Measurements from ENCODE around the gene CTNND2. TPM values are rescaled to one million over a fixed set of nuclear protein-coding genes. Genes with fewer than 3 reads are reported as not detected.

Gene CTNND2
- total RNA-seq, 1 donor from 2014 or later: not detected

GRCh38 chr5:11268891-11269290, 635.4 kb downstream of the CTNND2 start:
- Mint-ChIP-seq H3K9me3 (no peaks in the 10 kb centered on the region), H3K4me1 (ENCODE audit: low read depth) (no peaks in the 10 kb centered on the region), H3K27ac (no peak overlapping the region), H3K27me3 (ENCODE audit: low read depth) (no peaks in the 10 kb centered on the region), H3K36me3 (ENCODE audit: low read depth) (no peaks in the 10 kb centered on the region), H3K4me3 (ENCODE audit: low read depth) (no peak overlapping the region)
- intact Hi-C loops (cut with micrococcal nuclease): no loop called here
- DNase-seq (ENCODE audit: low spot score): no peak

- Mint-ChIP-seq H3K36me3 (ENCODE audit: low read depth) (no peaks in the 10 kb centered on the region), H3K4me1 (ENCODE audit: low read depth) (no peaks in the 10 kb centered on the region), H3K27ac (no peak overlapping the region), H3K9me3 (no peaks in the 10 kb centered on the region), H3K27me3 (ENCODE audit: low read depth) (no peaks in the 10 kb centered on the region), H3K4me3 (ENCODE audit: low read depth) (no peak overlapping the region)
- no peak for DNase-seq (ENCODE audit: low spot score)
- intact Hi-C loops (cut with micrococcal nuclease): no loop called here
Observed at GRCh38 chr5:11266331-11266730, 637.9 kb downstream of the CTNND2 start.

GRCh38 chr5:11261241-11261640, 643.0 kb downstream of the CTNND2 start:
- Mint-ChIP-seq H3K27me3 (ENCODE audit: low read depth) (no peaks in the 10 kb centered on the region), H3K4me3 (ENCODE audit: low read depth) (no peak overlapping the region), H3K4me1 (ENCODE audit: low read depth) (no peaks in the 10 kb centered on the region), H3K9me3 (no peaks in the 10 kb centered on the region), H3K36me3 (ENCODE audit: low read depth) (no peaks in the 10 kb centered on the region), H3K27ac (no peak overlapping the region)
- no peak for DNase-seq (ENCODE audit: low spot score)
- intact Hi-C loops (cut with micrococcal nuclease): no loop called here

GRCh38 chr5:11258001-11258400, 646.2 kb downstream of the CTNND2 start:
- no peaks in the 10 kb centered on the region for H3K27me3 Mint-ChIP-seq (ENCODE audit: low read depth)
- no peak for DNase-seq (ENCODE audit: low spot score)
- intact Hi-C loops (cut with micrococcal nuclease): no loop called here
- H3K4me1 Mint-ChIP-seq (ENCODE audit: low read depth): no peaks in the 10 kb centered on the region
- H3K27ac Mint-ChIP-seq: no peak overlapping the region
- no peaks in the 10 kb centered on the region for H3K9me3 Mint-ChIP-seq
- H3K36me3 Mint-ChIP-seq (ENCODE audit: low read depth): no peaks in the 10 kb centered on the region
- H3K4me3 Mint-ChIP-seq (ENCODE audit: low read depth): no peak overlapping the region

- DNase-seq (ENCODE audit: low spot score): no peak
- H3K27ac Mint-ChIP-seq: no peak overlapping the region
- no peaks in the 10 kb centered on the region for H3K4me1 Mint-ChIP-seq (ENCODE audit: low read depth)
- H3K9me3 Mint-ChIP-seq: no peaks in the 10 kb centered on the region
- H3K36me3 Mint-ChIP-seq (ENCODE audit: low read depth): no peaks in the 10 kb centered on the region
- H3K4me3 Mint-ChIP-seq (ENCODE audit: low read depth): no peak overlapping the region
- intact Hi-C loops (cut with micrococcal nuclease): no loop called here
- H3K27me3 Mint-ChIP-seq (ENCODE audit: low read depth): no peaks in the 10 kb centered on the region
Observed at GRCh38 chr5:11252523-11252922, 651.7 kb downstream of the CTNND2 start.

- no peak overlapping the region for H3K27ac Mint-ChIP-seq
Observed at GRCh38 chr5:11252075-11252474, 652.2 kb downstream of the CTNND2 start.

GRCh38 chr5:11251247-11251646, 653.0 kb downstream of the CTNND2 start:
- no peak for DNase-seq (ENCODE audit: low spot score)
- Mint-ChIP-seq H3K27ac (no peak overlapping the region), H3K27me3 (ENCODE audit: low read depth) (no peaks in the 10 kb centered on the region), H3K9me3 (no peaks in the 10 kb centered on the region), H3K4me3 (ENCODE audit: low read depth) (no peak overlapping the region), H3K36me3 (ENCODE audit: low read depth) (no peaks in the 10 kb centered on the region), H3K4me1 (ENCODE audit: low read depth) (no peaks in the 10 kb centered on the region)
- intact Hi-C loops (cut with micrococcal nuclease): no loop called here

More at GRCh38 chr5:11252075-11252474, 652.2 kb downstream of the CTNND2 start:
- Mint-ChIP-seq H3K27me3 (ENCODE audit: low read depth) (no peaks in the 10 kb centered on the region), H3K4me3 (ENCODE audit: low read depth) (no peak overlapping the region), H3K9me3 (no peaks in the 10 kb centered on the region), H3K4me1 (ENCODE audit: low read depth) (no peaks in the 10 kb centered on the region), H3K36me3 (ENCODE audit: low read depth) (no peaks in the 10 kb centered on the region)
- no peak for DNase-seq (ENCODE audit: low spot score)
- intact Hi-C loops (cut with micrococcal nuclease): no loop called here

GRCh38 chr5:11248966-11249365, 655.3 kb downstream of the CTNND2 start:
- H3K4me3 Mint-ChIP-seq (ENCODE audit: low read depth): no peak overlapping the region
- intact Hi-C loops (cut with micrococcal nuclease): no loop called here
- no peak for DNase-seq (ENCODE audit: low spot score)
- H3K36me3 Mint-ChIP-seq (ENCODE audit: low read depth): no peaks in the 10 kb centered on the region
- no peaks in the 10 kb centered on the region for H3K27me3 Mint-ChIP-seq (ENCODE audit: low read depth)
- H3K9me3 Mint-ChIP-seq: no peaks in the 10 kb centered on the region
- no peaks in the 10 kb centered on the region for H3K4me1 Mint-ChIP-seq (ENCODE audit: low read depth)
- no peak overlapping the region for H3K27ac Mint-ChIP-seq

GRCh38 chr5:11247224-11247623, 657.0 kb downstream of the CTNND2 start:
- H3K4me1 Mint-ChIP-seq (ENCODE audit: low read depth): no peaks in the 10 kb centered on the region
- H3K36me3 Mint-ChIP-seq (ENCODE audit: low read depth): no peaks in the 10 kb centered on the region
- H3K4me3 Mint-ChIP-seq (ENCODE audit: low read depth): no peak overlapping the region
- no peaks in the 10 kb centered on the region for H3K9me3 Mint-ChIP-seq
- intact Hi-C loops (cut with micrococcal nuclease): no loop called here
- no peak overlapping the region for H3K27ac Mint-ChIP-seq
- H3K27me3 Mint-ChIP-seq (ENCODE audit: low read depth): no peaks in the 10 kb centered on the region
- no peak for DNase-seq (ENCODE audit: low spot score)

GRCh38 chr5:11240293-11241190, 663.7 kb downstream of the CTNND2 start:
- Mint-ChIP-seq H3K36me3 (ENCODE audit: low read depth) (no peaks in the 10 kb centered on the region), H3K27ac (no peak overlapping the region), H3K4me3 (ENCODE audit: low read depth) (no peak overlapping the region), H3K27me3 (ENCODE audit: low read depth) (no peaks in the 10 kb centered on the region), H3K9me3 (peaks cover 13% of the 10 kb centered on the region), H3K4me1 (ENCODE audit: low read depth) (no peaks in the 10 kb centered on the region)
- intact Hi-C loops (cut with micrococcal nuclease): no loop called here
- DNase-seq (ENCODE audit: low spot score): no peak

- peaks cover 2% of the 10 kb centered on the region for H3K4me1 Mint-ChIP-seq (ENCODE audit: low read depth)
- DNase-seq (ENCODE audit: low spot score): no peak
- no peak overlapping the region for H3K27ac Mint-ChIP-seq
Observed at GRCh38 chr5:11239261-11240015, 664.8 kb downstream of the CTNND2 start.

GRCh38 chr5:11234501-11234911, 669.7 kb downstream of the CTNND2 start:
- Mint-ChIP-seq H3K27ac (no peak overlapping the region), H3K36me3 (ENCODE audit: low read depth) (no peaks in the 10 kb centered on the region), H3K4me1 (ENCODE audit: low read depth) (peaks cover 4% of the 10 kb centered on the region), H3K27me3 (ENCODE audit: low read depth) (no peaks in the 10 kb centered on the region), H3K9me3 (peaks cover 6% of the 10 kb centered on the region), H3K4me3 (ENCODE audit: low read depth) (no peak overlapping the region)
- DNase-seq (ENCODE audit: low spot score): no peak
- intact Hi-C loops (cut with micrococcal nuclease): no loop called here

More at GRCh38 chr5:11239261-11240015, 664.8 kb downstream of the CTNND2 start:
- intact Hi-C loops (cut with micrococcal nuclease): no loop called here
- Mint-ChIP-seq H3K4me3 (ENCODE audit: low read depth) (no peak overlapping the region), H3K27me3 (ENCODE audit: low read depth) (no peaks in the 10 kb centered on the region), H3K9me3 (peaks cover 13% of the 10 kb centered on the region), H3K36me3 (ENCODE audit: low read depth) (no peaks in the 10 kb centered on the region)

GRCh38 chr5:11230890-11231289, 673.4 kb downstream of the CTNND2 start:
- no peaks in the 10 kb centered on the region for H3K36me3 Mint-ChIP-seq (ENCODE audit: low read depth)
- peaks cover 6% of the 10 kb centered on the region for H3K9me3 Mint-ChIP-seq
- DNase-seq (ENCODE audit: low spot score): no peak
- no peak overlapping the region for H3K4me3 Mint-ChIP-seq (ENCODE audit: low read depth)
- intact Hi-C loops (cut with micrococcal nuclease): no loop called here
- no peak overlapping the region for H3K27ac Mint-ChIP-seq
- peaks cover 4% of the 10 kb centered on the region for H3K4me1 Mint-ChIP-seq (ENCODE audit: low read depth)
- no peaks in the 10 kb centered on the region for H3K27me3 Mint-ChIP-seq (ENCODE audit: low read depth)

Data from activated T-helper 2 cell treated with anti-CD3 and anti-CD28 coated beads, Interferon-gamma antibody, Interleukin-2, Interleukin-4, amounts not matched to agents 10 μg/mL and 5 μg/mL and 100 μg/mL, durations not matched to agents 14 hours and 24 hours and 36 hours (primary cell).